Natural killer cell (primary cell): ENCODE results near the gene MBD5. TPM values are rescaled to one million over a fixed set of nuclear protein-coding genes. Genes with fewer than 3 reads are reported as not detected.

Source experiments
- ATAC-seq, 3 donors: fragments of 150-1000 bp in 2 of 3; fragments of 200-7000 bp in 1 of 3; cut with Tn5 transposase; 1 replicate in 1 of 3; 2 replicates in 2 of 3; pipeline ENCODE4 v1.10.0; 2021; ENCODE audit warnings: mild to moderate bottlenecking in 2 of 3, moderate library complexity in 2 of 3
- DNase-seq, 2 donors: peaks; one replicate each; pipeline versions ENCODE4 v3.0.0 to v3.0.0-alpha.2; 2013 to 2021; ENCODE audit warnings: mixed read lengths in 1 of 2
- H3K27ac ChIP-seq: one replicate; pipeline ENCODE4 v1.5.1; 2013; ENCODE audit warnings: mild to moderate bottlenecking, low read length
- H3K27me3 ChIP-seq: one replicate; pipeline ENCODE4 v1.6.1; 2013; ENCODE audit warnings: low read length; ENCODE audit not compliant: control insufficient read depth, insufficient read depth
- H3K36me3 ChIP-seq: one replicate; pipeline ENCODE4 v1.6.1; 2013; ENCODE audit warnings: low read length; ENCODE audit not compliant: control insufficient read depth, insufficient read depth
- H3K4me1 ChIP-seq: one replicate; pipeline ENCODE4 v1.6.1; 2013; ENCODE audit warnings: low read length; ENCODE audit not compliant: control insufficient read depth, insufficient read depth
- H3K4me3 ChIP-seq: one replicate; pipeline ENCODE4 v1.5.1; 2013; ENCODE audit warnings: low read length
- H3K9me3 ChIP-seq: one replicate; pipeline ENCODE4 v1.6.1; 2013; ENCODE audit warnings: low read length; ENCODE audit not compliant: control insufficient read depth, insufficient read depth
- H3K27ac Mint-ChIP-seq, 2 donors: one replicate each; pipeline ENCODE4 v1.8.0; 2022; ENCODE audit warnings: mild to moderate bottlenecking in 2 of 2, mixed read lengths in 2 of 2, moderate library complexity in 1 of 2
- H3K27me3 Mint-ChIP-seq, 2 donors: one replicate each; pipeline ENCODE4 v1.8.0; 2022; ENCODE audit warnings: low read depth in 2 of 2, mixed read lengths in 2 of 2
- H3K36me3 Mint-ChIP-seq: one replicate; pipeline ENCODE4 v1.8.0; 2022; ENCODE audit warnings: mixed read lengths
- H3K4me1 Mint-ChIP-seq, 2 donors: one replicate each; pipeline ENCODE4 v1.8.0; 2022; ENCODE audit warnings: mixed read lengths in 2 of 2
- H3K4me3 Mint-ChIP-seq: one replicate; pipeline ENCODE4 v1.8.0; 2022; ENCODE audit warnings: mild to moderate bottlenecking, moderate library complexity, mixed read lengths
- H3K9me3 Mint-ChIP-seq, 2 donors: one replicate each; pipeline ENCODE4 v1.8.0; 2022; ENCODE audit warnings: mixed read lengths in 2 of 2
- WGBS: methylation state at CpG from one replicate; pipeline ENCODE4 v1.1.7; 2013; ENCODE audit warnings: missing lambda C conversion rate; ENCODE audit not compliant: insufficient coverage; 5-methylcytosine and 5-hydroxymethylcytosine counted together
- intact Hi-C: fragments of 100-400 bp; cut with micrococcal nuclease; formaldehyde crosslinking; loops from one replicate; pipeline ENCODE4 v1.14.2; 2022
- total RNA-seq, 4 donors: library from RNA; stranded (reverse); fragments of 120-200 nt in 1 of 4; gene quantifications; one replicate each; pipeline versions ENCODE4 v1.2.3 to v1.2.4, GENCODE V29; 2013 to 2022
- TF ChIP-seq, protein P1 (sequence below): fragments of 200-600 bp; IDR thresholded peaks from one replicate; pipeline ENCODE4 v1.8.0; 2022; ENCODE audit warnings: antibody characterized with exemption

The MBD5 gene
- total RNA-seq, 3 donors from 2014 or later (not counting 1 experiment from before 2014, with no cell fraction given): 83.8 to 96.3 (median 89.7) TPM

DNA sequence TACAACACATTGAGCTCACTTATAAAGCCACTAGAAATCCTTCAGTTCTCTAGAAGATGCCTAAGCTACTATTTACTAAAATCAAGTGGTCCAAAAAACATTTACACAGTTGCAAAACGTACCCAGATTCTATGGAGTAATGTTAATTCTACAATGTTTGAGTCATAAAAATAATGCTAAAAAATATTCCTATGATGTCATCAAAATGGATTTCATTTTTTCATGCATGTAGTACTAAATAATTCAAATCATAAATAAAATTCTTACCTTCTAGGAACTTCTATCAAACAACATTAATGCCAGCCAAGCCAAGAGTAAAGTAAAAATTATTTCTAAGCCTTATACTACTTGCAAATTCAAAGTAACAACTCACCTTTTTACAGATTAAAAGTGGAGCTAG lies 454.7 kb downstream of the MBD5 start:
- no peak overlapping the region for H3K4me3 ChIP-seq
- no peak overlapping the region for H3K27ac Mint-ChIP-seq
- no CpG with 5 or more reads among the region's 1 CpG for WGBS
- H3K4me1 ChIP-seq: no peaks in the 10 kb centered on the region
- H3K27me3 ChIP-seq: no peaks in the 10 kb centered on the region
- H3K27ac ChIP-seq: no peak overlapping the region
- TF ChIP-seq, protein P1, sequence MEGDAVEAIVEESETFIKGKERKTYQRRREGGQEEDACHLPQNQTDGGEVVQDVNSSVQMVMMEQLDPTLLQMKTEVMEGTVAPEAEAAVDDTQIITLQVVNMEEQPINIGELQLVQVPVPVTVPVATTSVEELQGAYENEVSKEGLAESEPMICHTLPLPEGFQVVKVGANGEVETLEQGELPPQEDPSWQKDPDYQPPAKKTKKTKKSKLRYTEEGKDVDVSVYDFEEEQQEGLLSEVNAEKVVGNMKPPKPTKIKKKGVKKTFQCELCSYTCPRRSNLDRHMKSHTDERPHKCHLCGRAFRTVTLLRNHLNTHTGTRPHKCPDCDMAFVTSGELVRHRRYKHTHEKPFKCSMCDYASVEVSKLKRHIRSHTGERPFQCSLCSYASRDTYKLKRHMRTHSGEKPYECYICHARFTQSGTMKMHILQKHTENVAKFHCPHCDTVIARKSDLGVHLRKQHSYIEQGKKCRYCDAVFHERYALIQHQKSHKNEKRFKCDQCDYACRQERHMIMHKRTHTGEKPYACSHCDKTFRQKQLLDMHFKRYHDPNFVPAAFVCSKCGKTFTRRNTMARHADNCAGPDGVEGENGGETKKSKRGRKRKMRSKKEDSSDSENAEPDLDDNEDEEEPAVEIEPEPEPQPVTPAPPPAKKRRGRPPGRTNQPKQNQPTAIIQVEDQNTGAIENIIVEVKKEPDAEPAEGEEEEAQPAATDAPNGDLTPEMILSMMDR: no peak
- DNase-seq: no peak
- no peaks in the 10 kb centered on the region for H3K9me3 ChIP-seq
- H3K4me3 Mint-ChIP-seq: no peak overlapping the region
- ATAC-seq: no peak
- H3K9me3 Mint-ChIP-seq: no peaks in the 10 kb centered on the region
- no peaks in the 10 kb centered on the region for H3K4me1 Mint-ChIP-seq
- intact Hi-C loops: no loop called here
- no peaks in the 10 kb centered on the region for H3K36me3 Mint-ChIP-seq
- H3K36me3 ChIP-seq: no peaks in the 10 kb centered on the region
- no peaks in the 10 kb centered on the region for H3K27me3 Mint-ChIP-seq

DNA sequence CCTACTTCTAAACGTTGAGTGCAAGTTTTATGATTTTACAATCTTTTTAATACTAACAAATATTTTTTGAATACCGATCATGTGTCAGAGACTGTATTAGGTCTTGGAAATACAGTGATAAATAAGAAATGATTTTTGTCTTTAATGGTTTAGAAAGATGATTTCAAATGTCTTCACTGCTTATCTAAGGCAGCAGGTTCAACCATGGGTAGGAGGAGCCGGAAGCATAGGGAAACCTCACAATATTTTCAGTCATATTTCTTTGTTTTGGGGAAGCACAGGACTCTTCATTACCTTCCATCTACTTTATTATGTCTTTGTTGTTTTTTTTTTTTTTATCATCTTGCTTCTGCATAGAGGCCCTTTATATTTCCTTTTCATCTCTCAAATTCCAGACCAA lies 458.5 kb downstream of the MBD5 start:
- no peak overlapping the region for H3K27ac ChIP-seq
- no peak overlapping the region for H3K4me3 ChIP-seq
- no peak for DNase-seq
- H3K36me3 ChIP-seq: no peaks in the 10 kb centered on the region
- H3K27ac Mint-ChIP-seq: no peak overlapping the region
- intact Hi-C loops: no loop called here
- no peaks in the 10 kb centered on the region for H3K27me3 Mint-ChIP-seq
- TF ChIP-seq, protein P1: no peak
- H3K27me3 ChIP-seq: no peaks in the 10 kb centered on the region
- no peaks in the 10 kb centered on the region for H3K4me1 Mint-ChIP-seq
- WGBS: 92% methylated on average over 2 of the region's 3 CpGs
- peaks cover 0 to 2% of the 10 kb centered on the region in 2 donors for H3K9me3 Mint-ChIP-seq
- H3K36me3 Mint-ChIP-seq: no peaks in the 10 kb centered on the region
- H3K4me3 Mint-ChIP-seq: no peak overlapping the region
- H3K9me3 ChIP-seq: no peaks in the 10 kb centered on the region
- ATAC-seq: no peak
- no peaks in the 10 kb centered on the region for H3K4me1 ChIP-seq

DNA sequence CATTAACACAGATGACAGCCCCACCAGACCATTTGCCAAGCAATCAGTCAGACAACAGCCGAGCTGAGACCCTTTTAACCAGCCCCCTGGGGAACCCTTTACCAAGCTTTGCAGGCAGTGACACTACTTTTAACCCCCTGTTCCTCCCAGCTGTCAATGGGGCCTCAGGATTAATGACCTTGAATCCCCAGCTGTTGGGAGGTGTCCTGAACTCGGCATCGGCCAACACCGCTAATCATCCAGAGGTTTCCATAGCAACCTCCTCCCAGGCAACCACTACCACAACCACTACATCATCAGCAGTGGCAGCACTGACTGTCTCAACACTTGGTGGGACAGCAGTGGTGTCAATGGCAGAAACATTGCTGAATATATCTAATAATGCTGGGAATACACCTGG lies 462.8 kb downstream of the MBD5 start:
- Histone ChIP-seq H3K27me3 (no peaks in the 10 kb centered on the region), H3K27ac (no peak overlapping the region), H3K4me3 (no peak overlapping the region), H3K4me1 (no peaks in the 10 kb centered on the region), H3K36me3 (no peaks in the 10 kb centered on the region), H3K9me3 (no peaks in the 10 kb centered on the region)
- intact Hi-C loops: no loop called here
- no peak overlapping the region for H3K4me3 Mint-ChIP-seq
- H3K27ac Mint-ChIP-seq: no peak overlapping the region
- no peaks in the 10 kb centered on the region for H3K4me1 Mint-ChIP-seq
- ATAC-seq (no peak), DNase-seq (no peak)
- peaks cover 0 to 2% of the 10 kb centered on the region in 2 donors for H3K9me3 Mint-ChIP-seq
- no peaks in the 10 kb centered on the region for H3K36me3 Mint-ChIP-seq
- 92% methylated on average over 4 of the region's 4 CpGs for WGBS
- TF ChIP-seq, protein P1: no peak
- H3K27me3 Mint-ChIP-seq: no peaks in the 10 kb centered on the region

DNA sequence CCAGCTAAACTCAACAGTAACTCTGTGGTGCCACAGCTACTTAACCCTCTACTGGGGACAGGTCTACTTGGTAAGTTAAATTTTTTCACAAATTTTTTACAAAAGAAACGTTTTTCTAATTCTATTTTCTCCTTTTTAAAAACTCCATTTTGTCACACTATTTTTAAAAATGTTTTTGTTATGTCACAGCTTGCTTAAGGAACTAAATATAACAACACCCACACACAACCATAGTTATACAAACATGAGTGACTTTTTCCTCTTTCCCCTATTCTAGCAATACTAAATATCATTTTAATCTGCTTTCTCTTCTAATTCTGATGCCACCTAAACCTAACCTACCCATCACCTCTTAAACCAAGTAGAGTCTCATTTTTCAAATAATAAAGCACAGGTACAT lies 463.2 kb downstream of the MBD5 start:
- Mint-ChIP-seq H3K4me3 (no peak overlapping the region), H3K27me3 (no peaks in the 10 kb centered on the region), H3K27ac (no peak overlapping the region), H3K36me3 (no peaks in the 10 kb centered on the region), H3K9me3 (peaks cover 0 to 2% of the 10 kb centered on the region in 2 donors), H3K4me1 (no peaks in the 10 kb centered on the region)
- H3K27me3 ChIP-seq: no peaks in the 10 kb centered on the region
- no peak overlapping the region for H3K4me3 ChIP-seq
- ATAC-seq (no peak), DNase-seq (no peak)
- no peaks in the 10 kb centered on the region for H3K9me3 ChIP-seq
- TF ChIP-seq, protein P1: no peak
- no CpG with 5 or more reads among the region's 1 CpG for WGBS
- intact Hi-C loops: no loop called here
- no peak overlapping the region for H3K27ac ChIP-seq
- no peaks in the 10 kb centered on the region for H3K4me1 ChIP-seq
- no peaks in the 10 kb centered on the region for H3K36me3 ChIP-seq
